Effector memory CD4-positive, alpha-beta T cell (primary cell): ENCODE results near the gene HYLS1.
"Not testable (repeated sequence)": the region's sequence is repeated elsewhere in the genome, so short reads cannot be mapped to it uniquely, and the experiment has no call there.

Experiments
- DNase-seq, 3 donors: peaks; one replicate each; pipeline ENCODE4 v3.0.0-alpha.2; 2020
- H3K27ac ChIP-seq: 2 replicates; pipeline ENCODE4 v1.7.0; 2013; ENCODE audit warnings: mild to moderate bottlenecking, low read length, moderate library complexity; ENCODE audit not compliant: insufficient read depth, poor library complexity, severe bottlenecking
- H3K27me3 ChIP-seq: replicated peaks from 2 replicates; pipeline ENCODE4 v1.7.0; 2013; ENCODE audit warnings: mild to moderate bottlenecking, low read length; ENCODE audit not compliant: insufficient read depth, control insufficient read depth, poor library complexity, severe bottlenecking
- H3K36me3 ChIP-seq: 2 replicates; pipeline ENCODE4 v1.7.0; 2013; ENCODE audit warnings: mild to moderate bottlenecking, low read length, moderate library complexity; ENCODE audit not compliant: control insufficient read depth, insufficient read depth
- H3K4me1 ChIP-seq: 2 replicates; pipeline ENCODE4 v1.7.0; 2013; ENCODE audit warnings: low read length, mild to moderate bottlenecking; ENCODE audit not compliant: control insufficient read depth, insufficient read depth, poor library complexity, severe bottlenecking
- H3K4me3 ChIP-seq: 2 replicates; pipeline ENCODE4 v1.7.0; 2013; ENCODE audit warnings: low read length, low read depth, mild to moderate bottlenecking; ENCODE audit not compliant: insufficient read depth, poor library complexity, severe bottlenecking
- H3K9me3 ChIP-seq: 2 replicates; pipeline ENCODE4 v1.7.0; 2013; ENCODE audit warnings: mild to moderate bottlenecking, low read length, moderate library complexity; ENCODE audit not compliant: control insufficient read depth
- total RNA-seq, 3 donors: gene quantifications; one replicate each; lab custom pipeline; 2026; lab: John Stamatoyannopoulos, UW

Gene HYLS1
- 2.4 to 2.8 (median 2.7) reads per million in 3 donors for total RNA-seq

GRCh38 chr11:125887373-125888324 lies at the start of gene HYLS1:
Gene HYLS1, plus strand, starts transcription at chr11:125887668. Its CDS starts 11,701 bp downstream, at chr11:125899369.
- Histone ChIP-seq H3K4me1 (peaks cover 11% of the 10 kb centered on the region), H3K27ac (peak within 1 kb of the TSS; percentile 73), H3K9me3 (no peaks in the 10 kb centered on the region), H3K36me3 (no peaks in the 10 kb centered on the region), H3K27me3 (no peaks in the 10 kb centered on the region), H3K4me3 (peak within 1 kb of the TSS; percentile 70)
- DNase-seq: peak; percentile 94 to 98 (median 94)

GRCh38 chr11:125842321-125842948 lies 45.0 kb upstream of the HYLS1 start:
- no peak for DNase-seq
- H3K4me3 ChIP-seq: no peak overlapping the region
- H3K9me3 ChIP-seq: no peaks in the 10 kb centered on the region
- no peaks in the 10 kb centered on the region for H3K4me1 ChIP-seq
- H3K27ac ChIP-seq: no peak overlapping the region
- H3K36me3 ChIP-seq: no peaks in the 10 kb centered on the region
- H3K27me3 ChIP-seq: no peaks in the 10 kb centered on the region

DNA sequence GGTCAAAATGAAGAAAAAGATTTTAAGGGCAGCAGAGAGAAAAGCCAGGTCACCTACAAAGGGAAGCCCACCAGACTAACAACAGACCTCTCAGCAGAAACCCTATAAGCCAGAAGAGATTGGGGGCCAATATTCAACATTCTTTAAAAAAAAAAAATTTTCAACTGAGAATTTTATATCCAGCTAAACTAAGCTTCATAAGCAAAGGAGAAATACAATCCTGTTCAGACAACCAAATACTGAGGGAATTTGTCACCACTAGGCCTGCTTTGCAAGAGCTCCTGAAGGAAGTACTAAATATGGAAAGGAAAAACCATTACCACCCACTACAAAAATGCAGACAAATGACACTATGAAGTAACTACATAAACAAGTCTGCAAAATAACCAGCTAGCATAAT lies 41.3 kb upstream of the HYLS1 start:
- Histone ChIP-seq H3K4me1 (no peaks in the 10 kb centered on the region), H3K4me3 (no peak overlapping the region)
- DNase-seq: no peak

GRCh38 chr11:125857670-125858069 lies 29.8 kb upstream of the HYLS1 start:
- not testable (repeated sequence) for H3K27ac ChIP-seq, H3K27me3 ChIP-seq, H3K4me3 ChIP-seq, H3K4me1 ChIP-seq, H3K9me3 ChIP-seq, H3K36me3 ChIP-seq, DNase-seq

More for the DNA sequence above, 41.3 kb upstream of the HYLS1 start:
- H3K27ac ChIP-seq: no peak overlapping the region
- no peaks in the 10 kb centered on the region for H3K27me3 ChIP-seq
- H3K36me3 ChIP-seq: no peaks in the 10 kb centered on the region
- H3K9me3 ChIP-seq: no peaks in the 10 kb centered on the region

DNA sequence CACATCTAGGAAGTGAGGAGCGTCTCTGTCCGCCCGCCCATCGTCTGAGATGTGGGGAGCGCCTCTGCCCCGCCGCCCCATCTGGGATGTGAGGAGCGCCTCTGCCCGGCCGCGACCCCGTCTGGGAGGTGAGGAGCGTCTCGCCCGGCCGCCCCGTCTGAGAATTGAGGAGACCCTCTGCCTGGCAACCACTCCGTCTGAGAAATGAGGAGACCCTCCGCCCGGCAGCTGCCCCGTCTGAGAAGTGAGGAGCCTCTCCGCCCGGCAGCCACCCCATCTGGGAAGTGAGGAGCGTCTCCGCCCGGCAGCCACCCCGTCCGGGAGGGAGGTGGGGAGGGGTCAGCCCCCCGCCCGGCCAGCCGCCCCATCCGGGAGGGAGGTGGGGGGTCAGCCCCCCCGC lies 24.7 kb upstream of the HYLS1 start:
- H3K4me1 ChIP-seq, DNase-seq, H3K36me3 ChIP-seq, H3K27me3 ChIP-seq, H3K4me3 ChIP-seq, H3K27ac ChIP-seq, H3K9me3 ChIP-seq: not testable (repeated sequence)

DNA sequence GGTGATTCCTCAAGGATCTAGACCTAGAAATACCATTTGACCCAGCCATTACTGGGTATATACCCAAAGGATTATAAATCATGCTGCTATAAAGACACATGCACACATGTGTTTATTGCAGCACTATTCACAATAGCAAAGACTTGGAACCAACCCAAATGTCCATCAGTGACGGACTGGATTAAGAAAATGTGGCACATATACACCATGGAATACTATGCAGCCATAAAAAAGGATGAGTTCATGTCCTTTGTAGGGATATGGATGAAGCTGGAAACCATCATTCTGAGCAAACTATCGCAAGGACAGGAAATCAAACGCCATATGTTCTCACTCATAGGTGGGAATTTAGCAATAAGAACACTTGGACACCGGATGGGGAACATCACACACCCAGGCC lies 22.1 kb upstream of the HYLS1 start:
- H3K4me3 ChIP-seq, H3K9me3 ChIP-seq, H3K27ac ChIP-seq, H3K36me3 ChIP-seq, DNase-seq, H3K4me1 ChIP-seq, H3K27me3 ChIP-seq: not testable (repeated sequence)

DNA sequence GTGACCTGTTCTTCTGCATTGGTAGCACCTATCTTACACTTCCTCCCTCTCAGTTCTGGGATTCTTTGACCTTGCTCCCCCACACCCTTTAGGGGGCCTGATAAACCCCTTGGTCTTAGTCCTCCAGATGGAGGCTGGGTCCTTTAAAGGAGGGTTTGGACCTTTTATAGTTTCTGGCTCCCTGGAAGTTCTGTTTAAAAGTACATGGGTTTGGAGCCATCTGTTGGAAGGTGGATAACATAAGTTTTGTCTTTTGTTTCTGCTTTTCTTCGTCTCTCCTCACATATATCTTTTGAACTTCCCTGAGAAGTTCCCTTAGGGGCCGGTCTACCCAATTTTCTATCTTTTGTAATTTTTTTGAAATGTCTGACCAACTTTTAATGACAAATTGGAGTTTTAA lies 17.9 kb upstream of the HYLS1 start:
- Histone ChIP-seq H3K9me3 (no peaks in the 10 kb centered on the region), H3K27me3 (peaks cover under 1% of the 10 kb centered on the region), H3K36me3 (no peaks in the 10 kb centered on the region), H3K4me1 (no peaks in the 10 kb centered on the region), H3K4me3 (no peak overlapping the region), H3K27ac (no peak overlapping the region)
- DNase-seq: no peak

DNA sequence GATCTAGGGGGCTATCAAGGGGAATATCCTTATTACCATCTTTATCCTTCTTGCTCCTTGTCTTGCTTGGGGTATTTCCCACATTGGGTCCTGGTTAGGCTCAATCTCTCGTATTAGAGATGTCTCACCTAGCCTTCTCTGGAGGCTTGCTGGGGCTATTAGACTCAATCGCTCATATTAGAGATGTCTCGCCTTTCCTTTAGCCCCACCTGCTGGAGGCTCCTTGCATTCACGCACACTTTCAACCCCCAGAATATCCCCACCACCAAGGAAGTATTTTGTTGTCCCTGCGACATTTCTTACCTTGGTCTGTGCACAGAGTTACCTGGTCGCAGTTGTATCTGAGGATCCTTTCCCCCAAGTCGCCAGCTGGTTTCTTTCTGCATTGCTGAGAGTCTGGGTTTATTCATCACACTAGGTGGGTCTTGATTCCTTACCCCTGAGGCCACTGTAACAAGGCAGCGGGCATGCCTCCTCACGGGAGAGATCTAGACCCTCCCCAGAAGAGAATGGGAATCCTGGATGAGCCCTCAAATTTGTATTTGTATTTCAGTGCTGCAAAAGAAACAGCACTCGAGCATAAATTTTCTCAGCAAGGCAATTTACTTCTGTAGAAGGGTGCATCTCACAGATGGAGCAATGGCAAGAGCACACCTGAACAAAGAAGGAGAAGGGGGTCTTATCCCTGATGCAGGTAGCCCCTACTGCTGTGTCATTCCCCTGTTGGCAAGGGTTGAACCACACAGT lies 15.9 kb upstream of the HYLS1 start:
- Histone ChIP-seq H3K27ac (no peak overlapping the region), H3K9me3 (no peaks in the 10 kb centered on the region), H3K36me3 (no peaks in the 10 kb centered on the region), H3K4me1 (no peaks in the 10 kb centered on the region), H3K4me3 (no peak overlapping the region), H3K27me3 (peaks cover 2% of the 10 kb centered on the region)
- DNase-seq: no peak

- Histone ChIP-seq H3K4me1 (no peaks in the 10 kb centered on the region), H3K36me3 (no peaks in the 10 kb centered on the region), H3K27me3 (peaks cover 2% of the 10 kb centered on the region), H3K27ac (no peak overlapping the region), H3K9me3 (no peaks in the 10 kb centered on the region), H3K4me3 (no peak overlapping the region)
- no peak for DNase-seq
These were observed 15.4 kb upstream of the HYLS1 start for GRCh38 chr11:125872138-125872491.
